ENCODE measurements around the gene RP2.

DNA sequence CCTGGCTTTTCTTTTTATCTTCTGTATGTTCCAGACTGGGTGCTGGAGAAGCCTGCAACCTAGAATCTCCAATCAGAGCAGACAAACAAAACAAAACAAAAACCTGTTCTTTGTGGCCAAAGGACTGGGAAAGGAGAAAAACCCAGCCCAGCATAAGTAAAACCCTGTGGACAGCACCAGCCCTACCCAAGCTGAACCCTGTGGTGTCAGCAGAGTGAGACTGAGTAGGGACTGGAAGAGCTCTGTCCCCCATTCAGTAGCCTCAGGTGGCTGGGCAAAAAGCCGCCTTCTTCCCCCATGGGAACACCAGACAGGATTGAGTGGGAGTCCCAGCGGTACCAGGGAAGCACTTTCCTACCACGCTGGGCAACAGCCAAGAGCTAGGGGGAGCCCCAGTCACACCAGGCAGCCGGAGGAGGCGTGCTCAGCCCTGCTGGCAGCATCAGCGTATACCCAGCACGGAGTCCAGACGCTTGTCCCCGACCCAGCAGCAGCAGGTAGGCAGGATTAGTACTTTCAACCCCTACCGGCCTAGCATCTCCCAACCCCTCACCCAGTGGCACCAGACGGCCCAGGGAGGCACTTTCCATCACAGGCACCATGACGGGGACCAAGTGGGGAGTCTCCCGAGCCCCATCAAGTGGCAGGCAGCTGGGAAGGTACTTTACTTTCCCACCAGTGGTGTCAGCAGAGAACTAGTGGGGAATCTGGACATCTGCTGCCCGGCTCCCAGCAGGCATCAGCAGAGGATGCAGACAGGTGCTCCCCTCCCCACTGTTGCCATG is 66.8 kb downstream of the RP2 start:
- TF ChIP-seq, protein P1, sequence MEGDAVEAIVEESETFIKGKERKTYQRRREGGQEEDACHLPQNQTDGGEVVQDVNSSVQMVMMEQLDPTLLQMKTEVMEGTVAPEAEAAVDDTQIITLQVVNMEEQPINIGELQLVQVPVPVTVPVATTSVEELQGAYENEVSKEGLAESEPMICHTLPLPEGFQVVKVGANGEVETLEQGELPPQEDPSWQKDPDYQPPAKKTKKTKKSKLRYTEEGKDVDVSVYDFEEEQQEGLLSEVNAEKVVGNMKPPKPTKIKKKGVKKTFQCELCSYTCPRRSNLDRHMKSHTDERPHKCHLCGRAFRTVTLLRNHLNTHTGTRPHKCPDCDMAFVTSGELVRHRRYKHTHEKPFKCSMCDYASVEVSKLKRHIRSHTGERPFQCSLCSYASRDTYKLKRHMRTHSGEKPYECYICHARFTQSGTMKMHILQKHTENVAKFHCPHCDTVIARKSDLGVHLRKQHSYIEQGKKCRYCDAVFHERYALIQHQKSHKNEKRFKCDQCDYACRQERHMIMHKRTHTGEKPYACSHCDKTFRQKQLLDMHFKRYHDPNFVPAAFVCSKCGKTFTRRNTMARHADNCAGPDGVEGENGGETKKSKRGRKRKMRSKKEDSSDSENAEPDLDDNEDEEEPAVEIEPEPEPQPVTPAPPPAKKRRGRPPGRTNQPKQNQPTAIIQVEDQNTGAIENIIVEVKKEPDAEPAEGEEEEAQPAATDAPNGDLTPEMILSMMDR (conservative IDR thresholded peaks at IDR 0.05 in 1 of 2, IDR thresholded peaks at IDR 0.05 in 1 of 2; ENCODE audit: extremely low read depth in 1 of 2, insufficient read depth in 1 of 2, low read depth in 1 of 2, low read length in 2 of 2): peak; percentile 22 to 76
- TF ChIP-seq EZH2 (IDR thresholded peaks at IDR 0.05; ENCODE audit: borderline replicate concordance, low read length): no peak
